ENCODE measurements around the gene SLC6A15. TPM values are rescaled to one million over a fixed set of nuclear protein-coding genes. Genes with fewer than 3 reads are reported as not detected.

Gene SLC6A15
- 3.6 to 5.4 TPM (median 3.8 TPM) in 5 replicates for total RNA-seq (2022; extraction: Qiagen RNA extraction)

DNA sequence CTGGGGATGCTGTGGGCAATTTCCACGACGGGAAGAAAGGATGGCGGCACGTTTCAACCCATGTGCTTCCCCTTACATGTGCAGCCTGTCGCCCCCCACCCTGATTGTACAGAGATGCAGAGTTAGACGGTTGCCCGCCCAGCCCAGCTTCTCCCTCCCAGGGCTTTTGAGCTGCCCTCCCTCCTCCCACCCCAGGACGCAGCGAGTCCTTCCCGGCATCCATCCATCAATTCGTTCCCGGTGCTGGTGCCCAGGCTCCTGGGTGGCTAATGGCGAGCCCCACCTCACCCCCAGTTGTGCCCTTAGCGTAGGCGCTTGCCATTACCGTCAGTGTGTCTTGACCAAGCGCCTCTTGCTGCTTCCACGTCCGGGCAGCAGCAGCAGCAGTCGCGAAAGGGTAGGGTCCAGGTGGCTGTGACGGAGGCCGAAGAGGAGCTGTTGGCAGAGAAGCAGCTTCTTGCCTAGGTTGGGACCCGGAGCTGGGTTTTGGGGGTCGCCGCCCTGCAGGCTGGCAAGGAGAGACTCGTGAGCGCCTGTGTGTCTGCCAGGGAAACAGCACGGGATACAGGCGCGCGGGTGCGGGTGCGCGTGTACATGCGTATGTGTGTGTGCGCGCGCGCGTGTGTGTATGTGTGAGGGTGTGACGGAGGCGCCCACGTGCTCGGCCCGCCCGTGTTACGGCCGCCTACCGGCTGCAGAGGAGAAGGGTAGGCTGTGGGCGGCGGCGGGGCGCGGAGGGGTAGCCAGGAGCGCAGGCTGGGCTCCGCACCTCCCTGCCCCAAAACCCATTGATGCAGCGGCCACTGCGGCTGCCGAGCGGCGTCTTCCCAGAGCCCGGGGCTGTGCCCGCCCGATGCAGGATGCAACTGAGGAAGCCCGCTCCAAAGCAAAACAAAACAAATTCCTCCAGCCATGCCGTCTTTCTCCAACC lies at the start of gene SLC6A15:
Gene SLC6A15 (minus strand): TSS at position 602 of the 931 bp plus-strand sequence. CDS start 20,679 bp downstream, outside the sequence.

Other genes with a start within 250 kb of the SLC6A15 start
- gene TSPAN19, start 123.5 kb upstream of the SLC6A15 start, total RNA-seq (2022; extraction: Qiagen RNA extraction): not detected in 5 replicates
- 0.42 to 0.82 TPM (median 0.62 TPM) in 5 replicates for gene LRRIQ1, start 123.6 kb upstream of the SLC6A15 start, total RNA-seq (2022; extraction: Qiagen RNA extraction)

Data from A549 treated with Mapracorat at 1 μM for 4 hours (cell line).